ENCODE data around the gene GFPT2. TPM values are rescaled to one million over a fixed set of nuclear protein-coding genes. Genes with fewer than 3 reads are reported as not detected.

The GFPT2 gene
- total RNA-seq, 4 donors from 2014 or later: 2.5 to 8.4 (median 3.8) TPM

DNA sequence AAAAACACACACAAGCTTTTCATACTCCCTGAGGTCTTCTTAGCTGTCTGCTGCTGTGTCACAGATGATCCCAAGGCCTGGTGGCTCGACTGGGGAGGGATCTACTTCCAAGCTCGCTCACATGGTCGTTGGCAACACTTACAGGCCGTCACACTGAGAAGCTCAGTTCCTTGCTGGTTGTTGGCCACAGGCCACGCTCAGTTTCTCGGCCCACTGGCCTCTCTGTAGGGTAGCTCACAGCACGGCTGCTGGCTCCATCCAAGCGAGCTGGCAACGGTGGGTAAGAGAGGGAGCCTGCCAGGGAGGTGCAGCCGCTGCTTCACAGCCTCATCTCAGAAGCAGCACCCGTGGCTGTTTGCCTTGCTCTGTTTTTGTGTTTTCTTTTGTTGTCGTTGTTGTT, 43.8 kb upstream of the GFPT2 start:
- 76 to 77% methylated on average over 12 of the region's 12 CpGs for WGBS, 2 donors
- no peak for TF ChIP-seq POLR2A (IDR thresholded peaks at IDR 0.05)
- TF ChIP-seq, protein P1, sequence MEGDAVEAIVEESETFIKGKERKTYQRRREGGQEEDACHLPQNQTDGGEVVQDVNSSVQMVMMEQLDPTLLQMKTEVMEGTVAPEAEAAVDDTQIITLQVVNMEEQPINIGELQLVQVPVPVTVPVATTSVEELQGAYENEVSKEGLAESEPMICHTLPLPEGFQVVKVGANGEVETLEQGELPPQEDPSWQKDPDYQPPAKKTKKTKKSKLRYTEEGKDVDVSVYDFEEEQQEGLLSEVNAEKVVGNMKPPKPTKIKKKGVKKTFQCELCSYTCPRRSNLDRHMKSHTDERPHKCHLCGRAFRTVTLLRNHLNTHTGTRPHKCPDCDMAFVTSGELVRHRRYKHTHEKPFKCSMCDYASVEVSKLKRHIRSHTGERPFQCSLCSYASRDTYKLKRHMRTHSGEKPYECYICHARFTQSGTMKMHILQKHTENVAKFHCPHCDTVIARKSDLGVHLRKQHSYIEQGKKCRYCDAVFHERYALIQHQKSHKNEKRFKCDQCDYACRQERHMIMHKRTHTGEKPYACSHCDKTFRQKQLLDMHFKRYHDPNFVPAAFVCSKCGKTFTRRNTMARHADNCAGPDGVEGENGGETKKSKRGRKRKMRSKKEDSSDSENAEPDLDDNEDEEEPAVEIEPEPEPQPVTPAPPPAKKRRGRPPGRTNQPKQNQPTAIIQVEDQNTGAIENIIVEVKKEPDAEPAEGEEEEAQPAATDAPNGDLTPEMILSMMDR (IDR thresholded peaks at IDR 0.05): no peak
- no peak for DNase-seq (ENCODE audit: low spot score in 2 of 2)
- H3K4me3 ChIP-seq (ENCODE audit: low read depth, poor library complexity, severe bottlenecking): no peak overlapping the region
- intact Hi-C loops (cut with DNase I; ENCODE audit: low total_unique reads): no loop called here

DNA sequence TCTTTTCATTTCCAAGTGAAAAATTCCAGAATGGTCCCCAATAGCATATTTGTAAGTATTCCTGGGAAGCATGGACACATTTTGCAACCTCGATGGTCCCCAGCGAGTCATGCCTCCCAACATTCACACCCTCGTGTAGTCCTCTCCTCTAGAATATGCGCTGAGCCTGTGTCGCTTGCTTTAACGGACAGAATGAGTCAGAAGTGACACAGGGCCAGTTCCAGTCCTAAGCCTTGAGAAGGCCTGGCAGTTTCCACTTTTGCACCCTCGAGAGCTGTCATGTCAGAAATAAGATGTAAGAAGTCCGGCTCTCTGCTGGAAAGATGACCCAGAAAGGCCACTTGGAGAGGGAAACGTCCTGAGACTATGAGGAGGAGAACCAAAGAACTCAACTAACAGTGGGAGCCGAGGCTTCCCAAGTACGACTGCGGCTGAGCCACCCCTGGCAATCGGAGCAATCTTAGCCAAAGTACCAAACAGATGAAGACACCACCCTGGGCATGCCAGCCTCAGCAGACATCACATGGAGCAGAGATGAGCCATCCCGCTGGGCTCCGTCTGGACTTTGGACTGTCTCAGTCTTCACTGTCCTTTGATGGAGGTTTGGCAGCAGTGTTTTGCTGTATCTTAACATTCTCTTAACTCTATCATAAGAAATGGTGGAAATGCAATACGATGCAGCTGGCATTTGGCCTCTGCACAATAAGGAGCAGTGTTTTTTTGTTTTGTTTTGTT, 42.6 kb upstream of the GFPT2 start:
- 77 to 83% methylated on average over 16 of the region's 16 CpGs for WGBS, 2 donors
- DNase-seq (ENCODE audit: low spot score in 2 of 2): no peak
- no peak for TF ChIP-seq POLR2A (IDR thresholded peaks at IDR 0.05)
- TF ChIP-seq, protein P1 (IDR thresholded peaks at IDR 0.05): no peak
- intact Hi-C loops (cut with DNase I; ENCODE audit: low total_unique reads): no loop called here
- H3K4me3 ChIP-seq (ENCODE audit: low read depth, poor library complexity, severe bottlenecking): no peak overlapping the region

DNA sequence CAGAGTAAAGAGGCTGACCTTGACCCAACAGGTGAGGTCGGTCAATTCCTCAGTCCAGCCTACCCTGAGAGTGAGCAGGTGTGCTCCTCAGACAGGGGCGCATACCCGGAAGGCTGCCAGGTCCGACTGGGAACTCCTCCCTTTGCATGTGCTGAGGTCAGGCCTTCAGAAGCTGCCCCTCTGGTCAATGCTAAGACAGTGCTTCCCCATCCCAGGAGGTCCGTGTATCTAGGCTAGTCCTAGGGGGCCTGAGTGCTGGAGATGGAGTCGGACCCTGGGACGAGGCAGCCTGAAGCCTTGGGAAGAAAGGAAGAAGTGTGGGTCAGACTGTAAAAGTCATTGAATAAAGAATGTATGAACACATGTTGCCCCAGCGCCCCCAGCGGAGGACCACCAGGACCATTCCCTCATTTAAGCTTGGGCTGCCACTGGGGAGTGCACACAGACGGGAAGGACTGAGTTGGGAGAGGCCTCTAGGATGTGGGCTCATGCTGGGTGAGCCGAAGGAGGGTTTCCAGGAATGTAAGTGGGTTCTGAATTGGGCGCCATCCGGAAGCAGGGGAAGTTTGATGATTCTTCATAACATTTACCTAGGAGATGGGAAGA, 41.0 kb upstream of the GFPT2 start:
- no peak for DNase-seq (ENCODE audit: low spot score in 2 of 2)
- TF ChIP-seq, protein P1 (IDR thresholded peaks at IDR 0.05): no peak
- no peak for TF ChIP-seq POLR2A (IDR thresholded peaks at IDR 0.05)
- intact Hi-C loops (cut with DNase I; ENCODE audit: low total_unique reads): no loop called here
- 93 to 94% methylated on average over 12 to 13 of the region's 13 CpGs for WGBS, 2 donors
- H3K4me3 ChIP-seq (ENCODE audit: low read depth, poor library complexity, severe bottlenecking): no peak overlapping the region

DNA sequence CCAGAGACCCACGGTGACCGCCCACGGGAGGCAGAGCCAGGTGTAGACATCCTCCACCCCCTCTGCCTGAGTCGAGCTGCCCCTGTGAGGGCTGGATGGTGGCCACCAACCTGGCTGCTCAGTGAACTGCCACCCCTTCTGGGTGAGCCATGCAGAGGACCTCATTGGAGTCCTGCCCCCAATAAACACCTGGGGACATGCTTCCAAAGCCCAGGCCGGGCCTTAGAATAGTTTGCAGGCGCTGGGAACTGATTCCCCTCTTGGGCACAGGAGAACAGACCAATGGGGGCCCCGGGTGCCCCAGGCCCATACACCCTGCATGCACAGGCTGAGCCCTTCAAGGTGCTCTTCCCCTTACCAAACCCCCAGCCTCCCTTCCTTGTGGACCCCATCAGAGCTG, 38.1 kb upstream of the GFPT2 start:
- TF ChIP-seq, protein P1 (IDR thresholded peaks at IDR 0.05): no peak
- WGBS, 2 donors: 74 to 81% methylated on average over 7 of the region's 7 CpGs
- H3K4me3 ChIP-seq (ENCODE audit: low read depth, poor library complexity, severe bottlenecking): no peak overlapping the region
- DNase-seq (ENCODE audit: low spot score in 2 of 2): no peak
- intact Hi-C loops (cut with DNase I; ENCODE audit: low total_unique reads): no loop called here

DNA sequence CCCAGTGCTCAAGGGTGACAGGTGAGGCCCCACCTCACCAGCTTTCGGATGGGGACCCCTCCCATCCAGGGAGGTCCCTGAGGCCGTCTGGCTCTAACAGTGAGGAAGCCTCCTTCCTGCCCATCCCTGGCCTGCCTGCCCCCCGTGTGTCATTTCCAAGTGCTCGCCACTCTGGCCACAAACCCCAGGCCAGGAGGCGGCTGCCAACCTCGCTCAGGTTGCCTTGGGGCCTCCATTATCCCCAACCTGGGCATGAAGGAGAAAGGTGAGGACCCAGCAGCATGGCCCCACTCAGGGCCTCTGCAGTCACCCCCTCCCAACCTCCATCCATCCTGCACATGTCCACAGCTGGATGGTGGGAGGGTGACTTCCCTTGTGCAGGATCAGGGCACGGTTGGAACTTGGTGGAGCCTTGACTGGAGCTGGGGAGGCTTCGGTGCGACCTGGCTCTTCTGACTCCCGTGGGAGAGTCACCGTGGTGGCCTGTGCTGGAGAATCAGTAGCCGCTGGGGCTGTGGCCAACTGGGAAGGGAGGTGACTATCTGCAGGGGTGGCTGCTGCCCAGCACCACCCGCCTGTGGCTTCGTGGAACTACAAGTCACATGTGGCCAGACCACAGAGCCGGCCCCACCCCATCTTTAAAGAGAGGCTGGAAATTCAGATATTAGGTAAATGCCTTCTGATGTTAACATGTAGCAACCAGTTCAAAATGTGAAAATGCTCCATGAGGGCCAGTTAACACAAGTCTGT, 37.5 kb upstream of the GFPT2 start:
- no peak overlapping the region for H3K4me3 ChIP-seq (ENCODE audit: low read depth, poor library complexity, severe bottlenecking)
- no peak for TF ChIP-seq POLR2A (IDR thresholded peaks at IDR 0.05)
- TF ChIP-seq, protein P1 (IDR thresholded peaks at IDR 0.05): no peak

More for the DNA sequence above, 37.5 kb upstream of the GFPT2 start:
- intact Hi-C loops (cut with DNase I; ENCODE audit: low total_unique reads): no loop called here
- 68 to 80% methylated on average over 8 to 15 of the region's 15 CpGs for WGBS, 2 donors
- no peak for DNase-seq (ENCODE audit: low spot score in 2 of 2)
